Glutamatergic neuron (in vitro differentiated cells): Measurements from ENCODE around the gene C5orf58. TPM values are rescaled to one million over a fixed set of nuclear protein-coding genes. Genes with fewer than 3 reads are reported as not detected.

Experiments
- DNase-seq: peaks from one replicate; pipeline ENCODE4 v3.0.0; 2022
- H3K27ac Mint-ChIP-seq: one replicate; pipeline ENCODE4 v1.8.0; 2020; ENCODE audit warnings: mild to moderate bottlenecking, mixed read lengths, inconsistent platforms; ENCODE audit not compliant: unreplicated experiment
- H3K27me3 Mint-ChIP-seq: one replicate; pipeline ENCODE4 v1.8.0; 2020; ENCODE audit warnings: mild to moderate bottlenecking, moderate library complexity, mixed read lengths, inconsistent platforms; ENCODE audit not compliant: unreplicated experiment
- H3K36me3 Mint-ChIP-seq: one replicate; pipeline ENCODE4 v1.8.0; 2020; ENCODE audit warnings: mild to moderate bottlenecking, mixed read lengths, inconsistent platforms; ENCODE audit not compliant: unreplicated experiment
- H3K4me1 Mint-ChIP-seq: one replicate; pipeline ENCODE4 v1.8.0; 2020; ENCODE audit warnings: mild to moderate bottlenecking, low read depth, mixed read lengths, inconsistent platforms; ENCODE audit not compliant: unreplicated experiment
- H3K4me3 Mint-ChIP-seq: one replicate; pipeline ENCODE4 v1.8.0; 2020; ENCODE audit warnings: mild to moderate bottlenecking, mixed read lengths, inconsistent platforms; ENCODE audit not compliant: unreplicated experiment
- H3K9me3 Mint-ChIP-seq: one replicate; pipeline ENCODE4 v1.8.0; 2020; ENCODE audit warnings: mild to moderate bottlenecking, moderate library complexity, mixed read lengths, inconsistent platforms; ENCODE audit not compliant: unreplicated experiment
- CTCF ChIP-seq: fragments of 200-600 bp; sonication (generic); IDR thresholded peaks from one replicate; pipeline ENCODE4 v1.5.0; 2021; ENCODE audit not compliant: partially characterized antibody, unreplicated experiment
- total RNA-seq: library from RNA; stranded (reverse); fragmentation: NEBNext Ultra II Directional; extraction: Animal tissue kit (Norgen Biotek cat#: 25700); gene quantifications from one replicate; pipeline ENCODE4 v1.2.1, GENCODE V29; 2021; ENCODE audit not compliant: unreplicated experiment

C5orf58 gene
- total RNA-seq, 1 donor from 2014 or later = not detected

GRCh38 chr5:170266570-170267381 lies 34.0 kb downstream of the C5orf58 start:
- H3K36me3 Mint-ChIP-seq = no peaks in the 10 kb centered on the region
- peaks cover 20% of the 10 kb centered on the region for H3K4me1 Mint-ChIP-seq
- peaks cover under 1% of the 10 kb centered on the region for H3K9me3 Mint-ChIP-seq
- peaks cover 2% of the 10 kb centered on the region for H3K27me3 Mint-ChIP-seq
- no peak overlapping the region for H3K4me3 Mint-ChIP-seq
- DNase-seq = peak; percentile 19
- H3K27ac Mint-ChIP-seq = no peak overlapping the region
- no peak for TF ChIP-seq CTCF

DNA sequence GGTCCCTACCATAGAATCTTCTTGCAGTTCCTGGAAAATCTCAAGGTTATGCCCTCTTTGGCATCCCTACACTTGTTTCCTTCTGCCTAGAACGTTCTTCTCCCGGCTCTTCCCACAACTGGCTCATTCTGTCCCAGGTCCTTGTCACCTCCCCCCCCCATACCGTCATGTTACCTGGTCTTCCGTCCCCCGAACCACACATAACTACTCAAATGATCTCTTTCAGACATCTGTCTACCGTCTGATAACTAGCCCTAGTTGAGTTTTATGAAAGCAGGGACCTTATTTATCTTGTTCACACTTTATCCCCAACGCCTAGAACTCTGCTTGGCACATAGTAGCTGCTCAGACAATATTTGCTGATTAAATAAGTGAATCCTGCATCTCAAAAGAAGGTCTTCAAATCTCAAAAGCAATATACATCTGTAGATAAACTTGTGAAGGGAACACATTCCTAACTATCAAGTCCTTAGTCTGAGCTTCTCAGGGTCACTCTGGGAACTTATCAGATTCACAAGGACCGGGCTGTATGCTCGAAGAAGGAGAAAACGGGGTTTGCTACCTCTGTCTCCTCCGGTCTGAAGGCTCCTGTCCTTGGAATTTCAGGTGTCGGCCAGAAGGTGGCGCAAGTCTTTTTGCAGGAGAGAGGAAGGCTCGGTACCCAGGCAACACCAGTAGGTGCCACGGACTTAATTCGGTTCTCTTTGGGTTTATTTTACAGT lies 34.8 kb downstream of the C5orf58 start:
- DNase-seq = peak; percentile 84
- peaks cover 2% of the 10 kb centered on the region for H3K27me3 Mint-ChIP-seq
- no peak overlapping the region for H3K4me3 Mint-ChIP-seq
- TF ChIP-seq CTCF = peak; percentile 82
- H3K27ac Mint-ChIP-seq = no peak overlapping the region
- peaks cover 12% of the 10 kb centered on the region for H3K4me1 Mint-ChIP-seq
- no peaks in the 10 kb centered on the region for H3K36me3 Mint-ChIP-seq
- H3K9me3 Mint-ChIP-seq = peaks cover 4% of the 10 kb centered on the region

DNA sequence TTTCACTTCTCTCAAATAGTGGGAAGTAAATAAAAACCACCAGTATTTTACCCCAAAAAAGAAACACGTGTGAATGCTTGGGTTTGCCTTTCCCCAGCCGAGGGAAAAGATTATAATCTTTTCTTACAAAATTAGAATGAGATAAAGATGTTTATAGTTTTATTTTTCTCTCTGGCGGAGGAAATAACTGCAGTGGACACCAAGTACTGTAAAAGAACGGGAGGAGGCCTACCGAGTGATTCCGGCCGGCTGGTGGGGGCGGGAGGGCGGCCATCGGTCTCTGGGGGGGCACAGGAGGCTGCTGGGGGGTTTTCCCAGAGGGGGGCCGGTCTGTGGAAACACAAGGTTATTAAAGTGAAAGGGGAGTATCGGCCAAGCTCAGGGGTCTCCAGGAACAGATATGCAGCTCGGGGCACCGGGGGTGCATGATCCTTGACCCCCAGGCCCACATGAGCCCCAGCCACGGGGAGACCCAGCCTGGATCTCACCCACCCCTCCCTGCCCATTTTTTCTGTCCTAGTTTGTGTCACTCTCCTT lies 35.4 kb downstream of the C5orf58 start:
- Mint-ChIP-seq H3K9me3 (peaks cover 4% of the 10 kb centered on the region), H3K4me1 (peaks cover 9% of the 10 kb centered on the region), H3K27me3 (peaks cover 2% of the 10 kb centered on the region), H3K36me3 (no peaks in the 10 kb centered on the region), H3K27ac (no peak overlapping the region), H3K4me3 (no peak overlapping the region)
- peak; percentile 5 for TF ChIP-seq CTCF
- DNase-seq = no peak

DNA sequence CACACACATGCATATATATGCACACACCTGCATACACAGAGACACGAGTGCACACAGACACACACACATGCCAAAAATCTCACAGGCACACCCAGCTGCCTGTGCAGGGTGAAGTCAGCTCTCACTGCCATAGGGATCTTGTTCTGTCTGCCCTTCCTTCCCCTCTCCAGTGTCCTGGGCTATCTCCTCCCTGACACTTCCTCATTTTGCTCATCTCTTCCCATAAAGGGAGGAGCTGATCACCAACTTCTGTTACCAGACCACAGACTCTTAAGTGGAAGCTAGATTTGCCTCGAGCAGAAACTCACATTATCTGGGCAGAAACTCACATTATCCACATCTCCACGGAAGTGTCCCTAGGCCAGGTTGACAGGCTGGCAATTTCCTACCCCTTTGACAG lies 36.1 kb downstream of the C5orf58 start:
- H3K36me3 Mint-ChIP-seq = no peaks in the 10 kb centered on the region
- peaks cover 2% of the 10 kb centered on the region for H3K27me3 Mint-ChIP-seq
- no peak for DNase-seq
- H3K4me1 Mint-ChIP-seq = peaks cover 9% of the 10 kb centered on the region
- H3K9me3 Mint-ChIP-seq = peaks cover 4% of the 10 kb centered on the region
- H3K27ac Mint-ChIP-seq = no peak overlapping the region
- no peak overlapping the region for H3K4me3 Mint-ChIP-seq
- no peak for TF ChIP-seq CTCF

DNA sequence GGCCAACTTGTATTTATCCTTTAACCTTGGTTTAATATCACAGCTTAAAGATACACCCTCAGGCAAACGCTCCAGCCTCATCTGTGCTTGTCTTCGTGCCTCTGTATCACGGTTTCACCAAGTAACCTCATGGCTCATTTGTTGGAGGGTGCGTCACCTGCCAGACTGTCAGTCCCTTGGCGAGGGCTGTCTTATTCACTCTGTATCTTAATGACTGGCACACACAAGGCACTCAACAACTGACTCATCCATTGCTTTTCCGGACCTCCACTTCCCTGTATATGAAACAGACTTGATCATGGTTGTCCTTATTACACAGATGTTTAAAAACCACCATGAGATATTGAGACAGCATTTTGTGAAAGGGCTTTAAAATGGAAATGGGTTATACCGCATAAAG lies 36.8 kb downstream of the C5orf58 start:
- DNase-seq = no peak
- no peak overlapping the region for H3K4me3 Mint-ChIP-seq
- H3K27me3 Mint-ChIP-seq = peaks cover 2% of the 10 kb centered on the region
- H3K9me3 Mint-ChIP-seq = peaks cover 4% of the 10 kb centered on the region
- H3K36me3 Mint-ChIP-seq = no peaks in the 10 kb centered on the region
- H3K27ac Mint-ChIP-seq = no peak overlapping the region
- no peak for TF ChIP-seq CTCF
- H3K4me1 Mint-ChIP-seq = peaks cover 9% of the 10 kb centered on the region
